OCI-LY7 (cell line): Measurements from ENCODE around the gene FERMT3. TPM values are rescaled to one million over a fixed set of nuclear protein-coding genes. Genes with fewer than 3 reads are reported as not detected.
A peak's percentile ranks its signal among the peaks of the same experiment; 100 is the strongest.

ENCODE experiments used
- BruUV-seq: library from RNA; stranded (reverse); fragments of 400-500 nt; replicated peaks from 2 replicates; lab custom pipeline; 2021; lab: Mats Ljungman, UMichigan
- CTCF ChIA-PET: fragments of 300-600 bp; sonication (Branson Sonifier 250); formaldehyde crosslinking; loops from one replicate; lab custom pipeline; 2022; ENCODE audit warnings: antibody characterized with exemption; ENCODE audit not compliant: unreplicated experiment; lab: Charles Lee
- POLR2A ChIA-PET: fragments of 300-600 bp; sonication (Branson Sonifier 250); formaldehyde crosslinking; loops from one replicate; lab custom pipeline; 2022; ENCODE audit warnings: antibody characterized with exemption; lab: Charles Lee
- DNase-seq: peaks from one replicate; pipeline ENCODE4 v3.0.0-alpha.2; 2015; ENCODE audit warnings: low spot score
- H2AFZ ChIP-seq: fragments of 200-600 bp; sonication (generic), shearing (Covaris generic); 2 replicates; pipeline ENCODE4 v1.6.1; 2014; ENCODE audit warnings: mild to moderate bottlenecking, antibody characterized with exemption, low read length, moderate library complexity
- H3K27ac ChIP-seq: fragments of 200-600 bp; sonication (generic); 2 replicates; pipeline ENCODE4 v1.5.1; 2014; ENCODE audit warnings: mixed run types, low read depth, mild to moderate bottlenecking, moderate library complexity, low read length, inconsistent platforms; ENCODE audit not compliant: poor library complexity, severe bottlenecking
- H3K36me3 ChIP-seq: fragments of 200-600 bp; sonication (generic); 2 replicates; pipeline ENCODE4 v1.6.1; 2014; ENCODE audit warnings: mild to moderate bottlenecking, antibody characterized with exemption, low read length, moderate library complexity, mixed read lengths; ENCODE audit not compliant: insufficient read depth
- H3K4me1 ChIP-seq: fragments of 200-600 bp; sonication (generic); 2 replicates; pipeline ENCODE4 v1.5.1; 2014; ENCODE audit warnings: mild to moderate bottlenecking, low read length; ENCODE audit not compliant: insufficient read depth, poor library complexity, severe bottlenecking
- H3K4me2 ChIP-seq: fragments of 200-600 bp; sonication (generic); 2 replicates; pipeline ENCODE4 v1.6.1; 2014; ENCODE audit warnings: mild to moderate bottlenecking, low read length
- H3K4me3 ChIP-seq: fragments of 200-600 bp; sonication (generic); 2 replicates; pipeline ENCODE4 v1.5.1; 2014; ENCODE audit warnings: mild to moderate bottlenecking, low read depth, low read length; ENCODE audit not compliant: poor library complexity, severe bottlenecking
- H3K79me2 ChIP-seq: fragments of 200-600 bp; sonication (generic); 2 replicates; pipeline ENCODE4 v1.6.1; 2016; ENCODE audit warnings: low read depth, mild to moderate bottlenecking, low read length, moderate library complexity, mixed read lengths; ENCODE audit not compliant: insufficient read depth
- H3K9me2 ChIP-seq: fragments of 200-600 bp; sonication (generic); 2 replicates; pipeline ENCODE4 v1.6.1; 2016; ENCODE audit warnings: mild to moderate bottlenecking, low read length, mixed read lengths; ENCODE audit not compliant: insufficient read depth
- H3K9me3 ChIP-seq: fragments of 200-600 bp; sonication (generic); 2 replicates; pipeline ENCODE4 v1.6.1; 2014; ENCODE audit warnings: mild to moderate bottlenecking, mixed run types, low read length, mixed read lengths
- H4K20me1 ChIP-seq: fragments of 200-600 bp; sonication (generic); 2 replicates; pipeline ENCODE4 v1.6.1; 2014; ENCODE audit warnings: mild to moderate bottlenecking, antibody characterized with exemption, low read length, moderate library complexity, mixed read lengths; ENCODE audit not compliant: insufficient read depth
- CTCF ChIP-seq: fragments of 200-600 bp; sonication (generic); conservative IDR thresholded peaks from 2 replicates; pipeline ENCODE4 v1.5.1; 2014; ENCODE audit warnings: mild to moderate bottlenecking, antibody characterized with exemption, low read length, moderate library complexity, mixed read lengths
- EZH2phosphoT487 ChIP-seq: fragments of 200-600 bp; sonication (generic); IDR thresholded peaks from 2 replicates; pipeline ENCODE4 v1.6.1; 2018; ENCODE audit warnings: low read depth, borderline replicate concordance, mild to moderate bottlenecking, mixed run types, antibody characterized with exemption, low read length, moderate library complexity, mixed read lengths
- intact Hi-C: fragments of 100-400 bp; cut with micrococcal nuclease; formaldehyde crosslinking; loops from one replicate; pipeline ENCODE4 v1.10.0; 2022; ENCODE audit not compliant: unreplicated experiment
- total RNA-seq, 2 experiments: library from RNA; depleted of rRNA in 1 of 2; stranded (reverse); fragments of >200 nt in 1 of 2; shearing (Covaris generic) in 1 of 2; gene quantifications; 2 replicates each; pipeline ENCODE4 v1.2.3, GENCODE V29; 2014 to 2022

FERMT3 gene
- total RNA-seq, 2 experiments from 2014 or later = 120 to 201 TPM

- intact Hi-C loops = no loop called here
- H3K9me3 ChIP-seq = no peaks in the 10 kb centered on the region
- CTCF ChIA-PET = interaction anchor here (1.3 kb wide), 1 partner anchor 21 kb away, joined by 4 read pairs; the partner anchor contains the start of gene FERMT3
- peak overlapping the region; percentile 77 for H3K27ac ChIP-seq
- peaks cover 44% of the 10 kb centered on the region for H3K4me1 ChIP-seq
- no peaks in the 10 kb centered on the region for H3K9me2 ChIP-seq
- POLR2A ChIA-PET = interaction anchor here (1.2 to 4.4 kb wide), 3 partner anchors 9 to 22 kb away, joined by 3 to 29 read pairs (median 7); partner anchors contain the start of gene FERMT3
- no peak overlapping the region for H2AFZ ChIP-seq
- no peak for DNase-seq
- no peaks in the 10 kb centered on the region for H4K20me1 ChIP-seq
- H3K36me3 ChIP-seq = peaks cover 25% of the 10 kb centered on the region
- TF ChIP-seq EZH2phosphoT487 (no peak), CTCF (no peak)
- H3K4me3 ChIP-seq = peak overlapping the region; percentile 83
- no TSS peak for BruUV-seq
- H3K79me2 ChIP-seq = peaks cover 8% of the 10 kb centered on the region; the same call in 1 of the 2 replicates
- peak overlapping the region; percentile 99 for H3K4me2 ChIP-seq
Observed at GRCh38 chr11:64227405-64227956, 21.0 kb downstream of the FERMT3 start.

GRCh38 chr11:64229090-64229743 lies 22.7 kb downstream of the FERMT3 start:
- no TSS peak for BruUV-seq
- H3K4me3 ChIP-seq = peak overlapping the region; percentile 72
- no peak for TF ChIP-seq CTCF
- TF ChIP-seq EZH2phosphoT487 = no peak
- H3K79me2 ChIP-seq = peaks cover 8% of the 10 kb centered on the region; the same call in 1 of the 2 replicates
- CTCF ChIA-PET = no interaction called here
- no peaks in the 10 kb centered on the region for H3K9me3 ChIP-seq
- H2AFZ ChIP-seq = no peak overlapping the region; the same call in 1 of the 2 replicates
- POLR2A ChIA-PET = interaction anchor here (0.7 to 4.4 kb wide), 5 partner anchors 16 to 106 kb away, joined by 3 to 29 read pairs (median 4); partner anchors contain the start of gene FERMT3
- H3K36me3 ChIP-seq = peaks cover 10% of the 10 kb centered on the region; the same call in 1 of the 2 replicates
- intact Hi-C loops = no loop called here
- H4K20me1 ChIP-seq = no peaks in the 10 kb centered on the region
- peak overlapping the region; percentile 66 for H3K27ac ChIP-seq
- peak overlapping the region; percentile 94 for H3K4me2 ChIP-seq
- no peaks in the 10 kb centered on the region for H3K9me2 ChIP-seq
- DNase-seq = no peak
- peaks cover 50% of the 10 kb centered on the region for H3K4me1 ChIP-seq
